ENCODE measurements around the gene NFATC1. TPM values are rescaled to one million over a fixed set of nuclear protein-coding genes. Genes with fewer than 3 reads are reported as not detected.

NFATC1 gene
- total RNA-seq, 1 donor from 2014 or later = 0.53 TPM

DNA sequence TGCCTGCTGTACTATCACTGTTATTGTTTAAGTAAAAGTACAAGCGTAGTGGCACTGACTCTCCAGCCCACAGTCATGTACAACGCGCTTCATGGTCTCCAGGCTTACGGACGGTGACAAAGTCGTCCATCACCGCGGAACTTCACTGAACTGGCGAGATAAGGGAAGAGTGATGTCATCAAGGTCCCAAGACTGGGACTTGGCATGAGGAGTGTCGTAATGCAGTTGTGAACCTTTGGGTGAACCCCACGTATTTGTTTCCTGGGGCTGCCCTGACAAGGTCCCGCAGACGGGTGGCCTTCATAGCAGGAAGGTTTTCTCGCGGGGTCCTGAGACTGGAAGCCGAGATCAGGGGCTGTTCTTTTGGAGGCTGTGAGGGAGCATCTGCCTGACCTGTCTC, 17.3 kb downstream of the NFATC1 start:
- no peaks in the 10 kb centered on the region for H3K27me3 ChIP-seq (ENCODE audit: control insufficient read depth, insufficient read depth, low read length)
- H3K4me3 ChIP-seq (ENCODE audit: low read depth, low read length) = no peak overlapping the region
- DNase-seq (ENCODE audit: low read depth) = no peak
- FAIRE-seq = no peak
- TF ChIP-seq, protein P1, sequence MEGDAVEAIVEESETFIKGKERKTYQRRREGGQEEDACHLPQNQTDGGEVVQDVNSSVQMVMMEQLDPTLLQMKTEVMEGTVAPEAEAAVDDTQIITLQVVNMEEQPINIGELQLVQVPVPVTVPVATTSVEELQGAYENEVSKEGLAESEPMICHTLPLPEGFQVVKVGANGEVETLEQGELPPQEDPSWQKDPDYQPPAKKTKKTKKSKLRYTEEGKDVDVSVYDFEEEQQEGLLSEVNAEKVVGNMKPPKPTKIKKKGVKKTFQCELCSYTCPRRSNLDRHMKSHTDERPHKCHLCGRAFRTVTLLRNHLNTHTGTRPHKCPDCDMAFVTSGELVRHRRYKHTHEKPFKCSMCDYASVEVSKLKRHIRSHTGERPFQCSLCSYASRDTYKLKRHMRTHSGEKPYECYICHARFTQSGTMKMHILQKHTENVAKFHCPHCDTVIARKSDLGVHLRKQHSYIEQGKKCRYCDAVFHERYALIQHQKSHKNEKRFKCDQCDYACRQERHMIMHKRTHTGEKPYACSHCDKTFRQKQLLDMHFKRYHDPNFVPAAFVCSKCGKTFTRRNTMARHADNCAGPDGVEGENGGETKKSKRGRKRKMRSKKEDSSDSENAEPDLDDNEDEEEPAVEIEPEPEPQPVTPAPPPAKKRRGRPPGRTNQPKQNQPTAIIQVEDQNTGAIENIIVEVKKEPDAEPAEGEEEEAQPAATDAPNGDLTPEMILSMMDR (IDR thresholded peaks at IDR 0.05; ENCODE audit: insufficient read depth, low read length, severe bottlenecking) = no peak
- no peaks in the 10 kb centered on the region for H3K36me3 ChIP-seq (ENCODE audit: control insufficient read depth, insufficient read depth, low read length)

DNA sequence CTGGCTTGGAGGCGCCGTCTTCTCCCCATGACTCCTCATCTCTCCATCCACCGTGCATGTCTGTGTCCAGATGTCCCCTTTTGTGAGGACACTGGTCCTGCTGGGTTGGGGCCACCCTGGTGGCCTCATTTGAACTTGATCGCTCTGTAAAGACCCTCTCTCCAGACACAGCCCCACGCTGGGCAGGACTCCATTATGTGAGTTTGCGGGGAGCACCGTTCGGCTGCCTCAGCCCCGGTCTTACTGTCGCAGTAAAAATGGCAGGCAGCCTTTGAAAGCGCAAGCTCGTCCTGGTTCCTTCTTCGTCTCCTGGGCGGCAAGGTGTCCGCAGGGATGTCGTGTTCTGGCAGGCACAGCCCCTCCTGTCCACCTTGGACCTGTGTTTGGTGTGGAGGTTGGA, 17.7 kb downstream of the NFATC1 start:
- Histone ChIP-seq H3K36me3 (ENCODE audit: control insufficient read depth, insufficient read depth, low read length) (no peaks in the 10 kb centered on the region), H3K27me3 (ENCODE audit: control insufficient read depth, insufficient read depth, low read length) (no peaks in the 10 kb centered on the region), H3K4me3 (ENCODE audit: low read depth, low read length) (no peak overlapping the region)
- FAIRE-seq (no peak), DNase-seq (ENCODE audit: low read depth) (no peak)
- TF ChIP-seq, protein P1 (IDR thresholded peaks at IDR 0.05; ENCODE audit: insufficient read depth, low read length, severe bottlenecking) = no peak

DNA sequence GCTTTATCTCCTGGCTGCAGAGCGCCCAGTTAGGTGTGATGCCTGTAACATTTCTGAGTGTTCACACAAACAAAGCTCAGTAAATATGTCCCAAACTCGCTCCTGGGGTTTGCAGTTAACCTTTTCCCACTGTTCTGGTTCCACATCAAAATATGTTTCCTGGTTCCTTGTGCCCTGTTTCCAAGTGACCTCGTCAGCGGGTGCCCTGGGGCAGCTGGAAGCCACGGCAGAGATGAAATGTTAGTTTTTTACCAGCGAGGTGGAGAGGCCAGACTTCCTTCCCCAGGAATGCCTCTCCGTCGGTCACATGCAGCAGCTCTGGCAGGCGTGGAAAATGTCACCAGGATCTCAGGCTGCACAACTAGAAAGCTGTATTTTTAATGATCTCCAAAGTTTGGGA, 18.2 kb downstream of the NFATC1 start:
- Histone ChIP-seq H3K36me3 (ENCODE audit: control insufficient read depth, insufficient read depth, low read length) (no peaks in the 10 kb centered on the region), H3K27me3 (ENCODE audit: control insufficient read depth, insufficient read depth, low read length) (no peaks in the 10 kb centered on the region), H3K4me3 (ENCODE audit: low read depth, low read length) (no peak overlapping the region)
- TF ChIP-seq, protein P1 (IDR thresholded peaks at IDR 0.05; ENCODE audit: insufficient read depth, low read length, severe bottlenecking) = no peak
- FAIRE-seq (no peak), DNase-seq (ENCODE audit: low read depth) (no peak)

DNA sequence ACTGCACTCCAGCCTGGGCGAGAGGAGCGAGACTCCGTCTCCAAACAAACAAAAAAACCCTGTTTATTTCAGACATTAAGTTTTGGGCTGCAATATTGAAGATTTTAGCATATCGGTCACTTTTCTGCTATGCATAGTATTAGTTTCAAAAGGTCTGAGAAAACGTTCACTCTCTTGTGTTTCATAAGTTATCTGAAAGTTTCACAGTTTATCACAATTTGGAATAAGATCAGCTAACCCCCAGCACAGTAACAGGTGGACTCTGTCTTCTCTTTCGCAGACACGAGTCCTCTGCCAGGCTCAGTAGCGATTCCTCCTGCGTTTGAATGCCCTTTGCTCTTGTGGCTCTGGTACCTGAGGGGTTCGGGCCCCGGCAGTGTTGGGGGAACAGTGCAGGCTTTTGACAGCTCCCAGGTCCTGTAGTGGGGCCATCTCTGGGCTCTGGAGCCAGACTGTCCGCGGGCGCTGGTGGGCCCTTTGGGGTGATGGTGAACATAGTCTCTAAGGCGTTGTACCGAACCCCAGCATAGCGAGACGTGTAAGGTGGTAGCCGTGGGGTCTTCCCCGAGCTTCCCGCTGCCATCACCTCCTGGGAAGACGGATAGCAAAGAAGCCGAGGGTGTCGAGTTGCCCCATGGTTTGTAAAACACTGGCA, 20.4 kb downstream of the NFATC1 start:
- Histone ChIP-seq H3K36me3 (ENCODE audit: control insufficient read depth, insufficient read depth, low read length) (no peaks in the 10 kb centered on the region), H3K27me3 (ENCODE audit: control insufficient read depth, insufficient read depth, low read length) (no peaks in the 10 kb centered on the region), H3K4me3 (ENCODE audit: low read depth, low read length) (no peak overlapping the region)
- no peak for DNase-seq (ENCODE audit: low read depth)
- FAIRE-seq = no peak
- TF ChIP-seq, protein P1 (IDR thresholded peaks at IDR 0.05; ENCODE audit: insufficient read depth, low read length, severe bottlenecking) = no peak

DNA sequence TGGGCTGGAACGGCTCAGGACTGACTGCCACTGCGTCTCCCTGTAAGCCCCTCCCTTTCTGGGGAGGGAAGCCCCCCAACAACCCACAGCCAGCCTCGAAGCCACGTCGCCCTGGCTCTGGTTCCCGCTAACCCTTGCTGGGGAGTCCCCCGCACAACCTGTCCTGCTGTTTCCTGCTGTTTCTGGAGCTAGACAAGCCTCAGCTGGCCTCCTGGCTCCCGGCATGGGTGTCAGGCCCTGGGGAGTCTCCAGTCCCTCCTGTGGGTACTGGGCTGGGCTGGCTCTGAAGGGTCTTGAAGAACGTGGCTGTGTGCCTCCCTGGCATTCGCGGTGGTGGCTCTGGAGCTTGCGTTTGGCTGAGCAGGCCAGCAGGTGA, 20.9 kb downstream of the NFATC1 start:
- FAIRE-seq = no peak

More for the DNA sequence above, 20.9 kb downstream of the NFATC1 start:
- TF ChIP-seq, protein P1 (IDR thresholded peaks at IDR 0.05; ENCODE audit: insufficient read depth, low read length, severe bottlenecking) = no peak
- no peak for DNase-seq (ENCODE audit: low read depth)
- Histone ChIP-seq H3K27me3 (ENCODE audit: control insufficient read depth, insufficient read depth, low read length) (no peaks in the 10 kb centered on the region), H3K4me3 (ENCODE audit: low read depth, low read length) (no peak overlapping the region), H3K36me3 (ENCODE audit: control insufficient read depth, insufficient read depth, low read length) (no peaks in the 10 kb centered on the region)
